Heart right ventricle (tissue), 16 donors: ENCODE data around the gene CAND2. TPM values are rescaled to one million over a fixed set of nuclear protein-coding genes. Genes with fewer than 3 reads are reported as not detected.

ENCODE experiments used
- ATAC-seq, 8 donors: fragments of 200-7000 bp; cut with Tn5 transposase; one replicate each; pipeline ENCODE4 v1.9.1; 2020; ENCODE audit warnings: mild to moderate bottlenecking in 8 of 8, moderate library complexity in 8 of 8, moderate number of reproducible peaks in 1 of 8
- DNase-seq, 2 donors: peaks; one replicate each; pipeline ENCODE4 v3.0.0-alpha.2; 2020
- H3K27ac ChIP-seq, 10 donors: fragments of 200-600 bp; sonication (generic) in 2 of 10; one replicate each; pipeline versions ENCODE4 v1.5.0 to v1.8.0; 2020 to 2022; ENCODE audit warnings: mild to moderate bottlenecking in 3 of 10
- H3K27me3 ChIP-seq, 7 donors: fragments of 200-600 bp; one replicate each; pipeline ENCODE4 v1.8.0; 2021 to 2022; ENCODE audit warnings: mild to moderate bottlenecking in 2 of 7
- H3K36me3 ChIP-seq, 9 donors: fragments of 200-600 bp; sonication (generic) in 1 of 9; one replicate each; pipeline versions ENCODE4 v1.5.0 to v1.8.0; 2020 to 2022; ENCODE audit warnings: mild to moderate bottlenecking in 2 of 9
- H3K4me1 ChIP-seq, 9 donors: fragments of 200-600 bp; sonication (generic) in 1 of 9; one replicate each; pipeline versions ENCODE4 v1.5.0 to v1.8.0; 2020 to 2022; ENCODE audit warnings: mild to moderate bottlenecking in 4 of 9
- H3K4me3 ChIP-seq, 10 donors: fragments of 200-600 bp; sonication (generic) in 2 of 10; one replicate each; pipeline versions ENCODE4 v1.5.0 to v1.8.0; 2020 to 2022; ENCODE audit warnings: mild to moderate bottlenecking in 7 of 10, moderate library complexity in 2 of 10
- H3K9me3 ChIP-seq, 11 donors: fragments of 200-600 bp in 10 of 11; sonication (generic) in 2 of 11; one replicate each; pipeline versions ENCODE4 v1.5.0 to v1.8.0; 2013 to 2022; ENCODE audit warnings: mild to moderate bottlenecking in 2 of 11, control low read depth in 1 of 11, moderate library complexity in 1 of 11
- WGBS, 2 donors: extraction: QIAGEN DNeasy Blood & Tissue Kit; methylation state at CpG; one replicate each; pipeline ENCODE4 v1.1.7; 2013; ENCODE audit warnings: inconsistent platforms in 1 of 2; 5-methylcytosine and 5-hydroxymethylcytosine counted together
- intact Hi-C, 10 donors: fragments of 100-400 bp; cut with DNase I; formaldehyde crosslinking; loops; one replicate each; pipeline versions ENCODE4 v1.11.1 to v1.14.2; 2022
- polyA plus RNA-seq, 2 donors: library from polyadenylated mRNA; stranded (reverse); fragments of 200-250 nt; gene quantifications; one replicate each; pipeline ENCODE4 v1.2.3, GENCODE V29; 2013
- total RNA-seq, 10 donors: library from RNA; stranded (reverse); fragmentation: NEBNext Ultra II Directional in 3 of 10; extraction: Animal tissue kit (Norgen Biotek cat#: 25700) in 3 of 10; gene quantifications; one replicate each; pipeline versions ENCODE4 v1.2.1 to v1.2.4, GENCODE V29; 2021 to 2023
- TF ChIP-seq, protein P1 (sequence below), 9 donors: fragments of 200-600 bp; sonication (generic) in 2 of 9; IDR thresholded peaks; one replicate each; pipeline versions ENCODE4 v1.5.0 to v1.8.0; 2021 to 2022; ENCODE audit warnings: antibody characterized with exemption in 9 of 9, mild to moderate bottlenecking in 5 of 9, moderate library complexity in 1 of 9
- donor health status: Arrhythmogenic right ventricular cardiomyopathy.
- donor health status: ischemic (EF 13 %, LVEDD 7.1; RV severe dilation, severe dysfunction).
- donor health status: healthy with polysubstance abuse.
- donor health status: DM: no; HTN: yes; CAD: no.
- donor health status: DM: no; HTN: no; CAD: no.
- donor health status: ischemic (EF 25% LVEDD 6.9; RV normal size, moderate dysfunction).
- donor health status: ischemic (EF 25% LVEDD 5.7; RV mildly dilated, moderate dysfunction).
- donor health status: healthy.
- donor health status: DM: yes; HTN: yes; CAD: no.
- donor health status: Ischemic cardiomyopathy.
- donor health status: ischemic (EF 35%, LVEDD 5.7; RV mildly dilated, moderate dysfunction).
- donor health status: nonischemic (EF 11% LVEDD 7.7; RV severe dilation, severe dysfunction).
- donor health status: DM: yes; HTN: yes; CAD: no.
- donor health status: PGD.
- donor health status: ischemic (EF 29% LVEDD 5.4; RV normal size, mild dysfunction).
- donor health status: nonischemic (EF 23%, LVEDD 6.1; RV moderate dilation, normal function).

CAND2 gene
- total and polyA plus RNA-seq, 12 donors: 9.2 to 99.0 (median 63.1) TPM

DNA sequence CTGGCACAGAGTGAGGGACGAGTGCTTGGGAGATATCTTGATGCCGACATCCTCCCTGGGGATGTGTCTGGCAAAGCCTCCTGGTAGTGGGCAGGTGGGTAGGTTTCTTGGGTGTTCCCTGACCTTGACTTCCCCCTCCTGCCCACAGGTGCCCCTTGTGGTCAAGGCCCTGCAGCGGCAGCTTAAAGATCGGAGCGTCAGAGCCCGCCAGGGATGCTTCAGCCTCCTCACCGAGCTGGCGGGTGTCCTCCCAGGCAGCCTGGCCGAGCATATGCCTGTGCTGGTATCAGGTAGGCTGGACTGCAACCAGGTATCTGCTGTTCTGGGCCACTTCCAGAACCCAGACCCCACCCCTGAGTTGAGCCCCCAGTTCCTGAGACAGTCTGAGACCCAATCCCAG lies 19.2 kb downstream of the CAND2 start:
- Histone ChIP-seq H3K36me3 (peaks cover 0 to 89% (median 41%) of the 10 kb centered on the region in 9 donors), H3K4me3 (no peak overlapping the region), H3K9me3 (no peaks in the 10 kb centered on the region), H3K27me3 (no peaks in the 10 kb centered on the region), H3K27ac (no peak overlapping the region), H3K4me1 (peaks cover 0 to 22% (median 4%) of the 10 kb centered on the region in 9 donors)
- TF ChIP-seq, protein P1, sequence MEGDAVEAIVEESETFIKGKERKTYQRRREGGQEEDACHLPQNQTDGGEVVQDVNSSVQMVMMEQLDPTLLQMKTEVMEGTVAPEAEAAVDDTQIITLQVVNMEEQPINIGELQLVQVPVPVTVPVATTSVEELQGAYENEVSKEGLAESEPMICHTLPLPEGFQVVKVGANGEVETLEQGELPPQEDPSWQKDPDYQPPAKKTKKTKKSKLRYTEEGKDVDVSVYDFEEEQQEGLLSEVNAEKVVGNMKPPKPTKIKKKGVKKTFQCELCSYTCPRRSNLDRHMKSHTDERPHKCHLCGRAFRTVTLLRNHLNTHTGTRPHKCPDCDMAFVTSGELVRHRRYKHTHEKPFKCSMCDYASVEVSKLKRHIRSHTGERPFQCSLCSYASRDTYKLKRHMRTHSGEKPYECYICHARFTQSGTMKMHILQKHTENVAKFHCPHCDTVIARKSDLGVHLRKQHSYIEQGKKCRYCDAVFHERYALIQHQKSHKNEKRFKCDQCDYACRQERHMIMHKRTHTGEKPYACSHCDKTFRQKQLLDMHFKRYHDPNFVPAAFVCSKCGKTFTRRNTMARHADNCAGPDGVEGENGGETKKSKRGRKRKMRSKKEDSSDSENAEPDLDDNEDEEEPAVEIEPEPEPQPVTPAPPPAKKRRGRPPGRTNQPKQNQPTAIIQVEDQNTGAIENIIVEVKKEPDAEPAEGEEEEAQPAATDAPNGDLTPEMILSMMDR (IDR thresholded peaks at IDR 0.05): no peak
- no peak for DNase-seq
- WGBS, 2 donors: 81 to 86% methylated on average over 9 of the region's 9 CpGs
- ATAC-seq: no peak
- intact Hi-C loops: no loop called here

DNA sequence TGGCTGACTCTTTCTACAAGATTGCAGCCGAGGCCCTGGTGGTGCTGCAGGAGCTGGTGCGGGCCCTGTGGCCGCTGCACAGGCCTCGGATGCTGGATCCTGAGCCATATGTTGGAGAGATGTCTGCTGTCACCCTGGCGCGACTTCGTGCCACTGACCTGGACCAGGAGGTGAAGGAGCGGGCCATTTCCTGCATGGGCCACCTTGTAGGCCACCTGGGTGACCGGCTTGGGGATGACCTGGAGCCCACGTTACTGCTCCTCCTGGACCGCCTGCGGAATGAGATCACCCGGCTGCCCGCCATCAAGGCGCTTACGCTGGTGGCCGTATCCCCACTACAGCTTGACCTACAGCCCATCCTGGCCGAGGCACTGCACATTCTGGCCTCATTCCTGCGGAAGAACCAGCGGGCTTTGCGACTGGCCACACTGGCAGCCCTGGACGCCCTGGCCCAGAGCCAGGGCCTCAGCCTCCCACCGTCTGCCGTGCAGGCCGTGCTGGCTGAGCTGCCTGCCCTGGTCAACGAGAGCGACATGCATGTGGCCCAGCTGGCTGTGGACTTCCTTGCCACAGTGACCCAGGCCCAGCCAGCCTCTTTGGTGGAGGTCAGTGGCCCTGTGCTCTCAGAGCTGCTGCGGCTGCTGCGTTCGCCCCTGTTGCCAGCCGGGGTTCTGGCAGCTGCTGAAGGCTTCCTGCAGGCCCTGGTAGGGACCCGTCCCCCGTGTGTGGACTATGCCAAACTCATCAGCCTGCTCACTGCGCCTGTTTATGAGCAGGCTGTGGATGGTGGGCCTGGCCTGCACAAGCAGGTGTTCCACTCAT lies 20.3 kb downstream of the CAND2 start:
- peaks cover 0 to 92% (median 42%) of the 10 kb centered on the region in 9 donors for H3K36me3 ChIP-seq
- intact Hi-C loops: no loop called here
- TF ChIP-seq, protein P1 (IDR thresholded peaks at IDR 0.05): no peak
- H3K4me3 ChIP-seq: no peak overlapping the region
- peak overlapping the region in 3 of 10 donors; percentile 14 to 42 (median 15) for H3K27ac ChIP-seq
- peaks cover 0 to 15% (median 0%) of the 10 kb centered on the region in 9 donors for H3K4me1 ChIP-seq
- no peaks in the 10 kb centered on the region for H3K9me3 ChIP-seq
- no peaks in the 10 kb centered on the region for H3K27me3 ChIP-seq
- 86 to 89% methylated on average over 34 of the region's 34 CpGs for WGBS, 2 donors
- DNase-seq: peak in 1 of 2 donors; percentile 24
- ATAC-seq: peak in 6 of 8 donors; percentile 31 to 55 (median 43)

DNA sequence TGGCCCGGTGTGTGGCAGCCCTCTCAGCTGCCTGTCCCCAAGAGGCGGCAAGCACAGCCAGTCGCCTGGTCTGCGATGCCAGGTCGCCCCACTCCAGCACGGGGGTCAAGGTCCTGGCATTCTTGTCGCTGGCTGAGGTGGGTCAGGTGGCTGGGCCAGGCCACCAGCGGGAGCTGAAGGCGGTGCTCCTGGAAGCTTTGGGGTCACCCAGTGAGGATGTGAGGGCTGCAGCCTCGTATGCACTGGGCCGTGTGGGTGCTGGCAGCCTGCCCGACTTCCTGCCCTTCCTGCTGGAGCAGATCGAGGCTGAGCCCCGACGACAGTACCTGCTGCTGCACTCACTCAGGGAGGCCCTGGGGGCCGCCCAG lies 20.8 kb downstream of the CAND2 start:
- DNase-seq (peak; percentile 28 to 48), ATAC-seq (peak in 7 of 8 donors; percentile 40 to 55 (median 46))
- Histone ChIP-seq H3K4me1 (peaks cover 0 to 15% (median 0%) of the 10 kb centered on the region in 9 donors), H3K4me3 (no peak overlapping the region), H3K27me3 (no peaks in the 10 kb centered on the region), H3K27ac (peak overlapping the region in 3 of 10 donors; percentile 14 to 42 (median 15)), H3K36me3 (peaks cover 0 to 94% (median 42%) of the 10 kb centered on the region in 9 donors), H3K9me3 (no peaks in the 10 kb centered on the region)
- TF ChIP-seq, protein P1 (IDR thresholded peaks at IDR 0.05): no peak
- intact Hi-C loops: no loop called here
- WGBS, 2 donors: 53 to 55% methylated on average over 16 of the region's 16 CpGs

DNA sequence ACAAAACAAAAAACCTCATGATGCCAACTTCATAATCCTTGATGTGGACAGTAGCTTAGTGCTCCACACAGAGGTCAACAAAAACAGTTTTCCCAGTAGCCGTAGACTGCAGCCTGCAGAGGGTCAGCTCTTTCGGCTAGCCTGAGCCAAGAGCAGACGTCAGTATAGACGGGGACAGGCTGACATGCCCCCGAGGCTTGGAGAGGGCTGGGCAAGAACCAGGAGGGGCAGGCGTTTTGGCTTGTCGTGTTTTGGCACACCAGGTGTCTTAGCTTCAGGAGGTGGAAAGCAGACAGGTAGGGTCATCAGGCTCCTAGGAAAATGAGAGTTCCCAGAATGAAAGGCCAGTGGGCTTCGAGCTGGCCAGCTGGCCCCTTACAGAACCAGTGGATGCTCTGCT lies 21.8 kb downstream of the CAND2 start:
- no peak overlapping the region for H3K4me3 ChIP-seq
- 79 to 80% methylated on average over 8 of the region's 8 CpGs for WGBS, 2 donors
- intact Hi-C loops: no loop called here
- ATAC-seq (no peak), DNase-seq (no peak)
- H3K9me3 ChIP-seq: no peaks in the 10 kb centered on the region
- H3K27ac ChIP-seq: no peak overlapping the region
- H3K36me3 ChIP-seq: peaks cover 0 to 94% (median 41%) of the 10 kb centered on the region in 9 donors
- TF ChIP-seq, protein P1 (IDR thresholded peaks at IDR 0.05): no peak
- peaks cover 0 to 15% (median 0%) of the 10 kb centered on the region in 9 donors for H3K4me1 ChIP-seq
- no peaks in the 10 kb centered on the region for H3K27me3 ChIP-seq
